Stimulated activated CD4-positive, alpha-beta T cell treated with anti-CD3 and anti-CD28 coated beads, Interleukin-15, amount 100 ng/mL, for 24 hours (primary cell): ENCODE data around the gene MEDAG.

ENCODE experiments used
- DNase-seq: peaks from one replicate; pipeline ENCODE4 v3.0.0-alpha.2; 2020

Gene MEDAG

DNA sequence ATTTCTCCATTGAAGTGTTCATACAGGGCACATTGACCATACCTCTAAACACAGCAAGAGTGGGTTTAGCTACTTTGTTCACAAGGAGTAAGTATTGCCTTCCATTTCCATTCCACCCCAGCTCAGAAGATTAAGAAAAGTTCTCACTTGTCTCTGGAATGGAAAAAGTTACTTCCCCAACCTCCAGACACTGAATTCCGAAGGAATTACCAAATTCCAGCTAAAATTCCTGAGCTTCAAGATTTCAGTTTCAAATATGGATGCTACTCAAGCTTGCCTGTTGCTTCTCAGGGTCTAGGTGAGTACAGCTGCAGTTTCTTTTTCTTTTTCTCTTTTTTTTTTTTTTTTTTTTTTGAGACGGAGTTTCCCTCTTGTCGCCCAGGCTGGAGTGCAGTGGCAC, 60.0 kb downstream of the MEDAG start:
- DNase-seq = no peak

- DNase-seq = no peak
Observed at GRCh38 chr13:30968846-30969245, 62.8 kb downstream of the MEDAG start.

GRCh38 chr13:30971575-30971974, 65.5 kb downstream of the MEDAG start:
- DNase-seq = no peak

DNA sequence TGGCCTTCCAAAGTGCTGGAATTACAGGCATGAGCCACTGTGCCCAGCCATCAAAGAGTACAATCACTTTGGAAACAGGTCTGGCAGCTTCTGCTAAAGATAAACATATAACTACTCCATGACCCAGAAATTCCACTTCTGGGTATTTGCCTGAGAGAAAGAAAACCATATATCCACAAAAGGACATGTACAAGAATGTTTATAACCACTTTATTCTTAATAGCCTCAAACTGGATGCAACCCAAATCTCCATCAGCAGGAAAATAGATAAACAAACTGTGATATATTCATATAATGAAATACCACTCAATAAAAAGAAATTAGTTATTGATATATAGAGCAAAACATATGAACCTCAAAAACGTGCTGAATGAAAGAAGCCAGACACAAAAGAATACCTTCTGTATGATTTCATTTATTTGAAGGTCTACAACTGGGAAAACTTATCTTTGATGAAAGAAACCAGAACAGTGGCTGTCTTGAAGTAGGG, 66.9 kb downstream of the MEDAG start:
- no peak for DNase-seq

GRCh38 chr13:30974350-30974749, 68.3 kb downstream of the MEDAG start:
- no peak for DNase-seq
